Loucy (cell line): Measurements from ENCODE around the gene N4BP2.
"Not testable (repeated sequence)": the region's sequence is repeated elsewhere in the genome, so short reads cannot be mapped to it uniquely, and the experiment has no call there.

Source experiments
- CTCF ChIP-seq: fragments of 200-600 bp; sonication (generic); conservative IDR thresholded peaks from 2 replicates; pipeline ENCODE4 v1.5.1; 2014; ENCODE audit warnings: mild to moderate bottlenecking, antibody characterized with exemption, low read length
- EZH2phosphoT487 ChIP-seq: fragments of 200-600 bp; IDR thresholded peaks from 2 replicates; pipeline ENCODE4 v1.6.1; 2018; ENCODE audit warnings: antibody characterized with exemption, mild to moderate bottlenecking, moderate library complexity, borderline replicate concordance

- TF ChIP-seq CTCF, EZH2phosphoT487: not testable (repeated sequence)
These were observed 90.8 kb downstream of the N4BP2 start for GRCh38 chr4:40147490-40147889.
